ENCODE results near the gene INVS.
"Not testable (repeated sequence)": the region's sequence is repeated elsewhere in the genome, so short reads cannot be mapped to it uniquely, and the experiment has no call there.

Gene INVS

GRCh38 chr9:100098887-100099721 lies at the start of gene INVS, which contains the start of gene ERP44:
INVS (plus strand) TSS chr9:100099243; CDS start chr9:100104522, 5,279 bp downstream.
ERP44 (minus strand) TSS chr9:100099000; CDS start chr9:100098840, 160 bp downstream.
- peak; percentile 92 for DNase-seq (ENCODE audit: low spot score)

GRCh38 chr9:100049551-100049950 lies 49.5 kb upstream of the INVS start:
- no peak for DNase-seq (ENCODE audit: low spot score)

GRCh38 chr9:100052375-100052774 lies 46.7 kb upstream of the INVS start:
- DNase-seq (ENCODE audit: low spot score), result no peak

GRCh38 chr9:100056561-100056960 lies 42.5 kb upstream of the INVS start:
- no peak for DNase-seq (ENCODE audit: low spot score)

- no peak for DNase-seq (ENCODE audit: low spot score)
Observed at GRCh38 chr9:100057624-100058023, 41.4 kb upstream of the INVS start.

- DNase-seq (ENCODE audit: low spot score), result no peak
Observed at GRCh38 chr9:100058699-100059579, 40.1 kb upstream of the INVS start.

- DNase-seq (ENCODE audit: low spot score), result not testable (repeated sequence)
Observed at GRCh38 chr9:100062683-100063082, 36.4 kb upstream of the INVS start.

GRCh38 chr9:100063185-100063584 lies 35.9 kb upstream of the INVS start:
- no peak for DNase-seq (ENCODE audit: low spot score)

GRCh38 chr9:100064872-100065581 lies 34.0 kb upstream of the INVS start:
- DNase-seq (ENCODE audit: low spot score), result no peak

GRCh38 chr9:100066539-100066938 lies 32.5 kb upstream of the INVS start:
- no peak for DNase-seq (ENCODE audit: low spot score)

GRCh38 chr9:100067990-100068389 lies 31.1 kb upstream of the INVS start:
- DNase-seq (ENCODE audit: low spot score), result not testable (repeated sequence)

- DNase-seq (ENCODE audit: low spot score), result not testable (repeated sequence)
Observed at GRCh38 chr9:100069068-100069467, 30.0 kb upstream of the INVS start.

GRCh38 chr9:100070104-100071041 lies 28.7 kb upstream of the INVS start:
- DNase-seq (ENCODE audit: low spot score), result no peak

- DNase-seq (ENCODE audit: low spot score), result no peak
Observed at GRCh38 chr9:100071271-100071670, 27.8 kb upstream of the INVS start.

GRCh38 chr9:100072805-100073204 lies 26.2 kb upstream of the INVS start:
- no peak for DNase-seq (ENCODE audit: low spot score)

GRCh38 chr9:100074093-100074492 lies 24.9 kb upstream of the INVS start:
- no peak for DNase-seq (ENCODE audit: low spot score)

GRCh38 chr9:100074989-100075388 lies 24.1 kb upstream of the INVS start:
- DNase-seq (ENCODE audit: low spot score), result no peak

GRCh38 chr9:100076256-100076655 lies 22.8 kb upstream of the INVS start:
- DNase-seq (ENCODE audit: low spot score), result not testable (repeated sequence)

- DNase-seq (ENCODE audit: low spot score), result no peak
Observed at GRCh38 chr9:100082782-100083181, 16.3 kb upstream of the INVS start.

GRCh38 chr9:100083448-100084127 lies 15.5 kb upstream of the INVS start:
- DNase-seq (ENCODE audit: low spot score), result no peak

GRCh38 chr9:100084128-100084453 lies 15.0 kb upstream of the INVS start:
- no peak for DNase-seq (ENCODE audit: low spot score)

All from iPS-NIHi11 (cell line).